PFSK-1 (cell line): ENCODE measurements around the gene MITF.

Source experiments
- FOXP2 ChIP-seq: optimal IDR thresholded peaks from 2 replicates; pipeline ENCODE3; 2011; ENCODE audit warnings: borderline replicate concordance, control low read depth, inconsistent platforms; ENCODE audit not compliant: insufficient read depth; ENCODE audit errors: extremely low read length, extremely low read depth
- POLR2AphosphoS5 ChIP-seq: IDR thresholded peaks from 2 replicates; pipeline ENCODE4 v1.6.1; 2012; ENCODE audit warnings: low read depth, mild to moderate bottlenecking, control low read depth, low read length, moderate library complexity
- SIN3A ChIP-seq: IDR thresholded peaks from 2 replicates; pipeline ENCODE4 v1.6.1; 2012; ENCODE audit warnings: mild to moderate bottlenecking, low read length, moderate library complexity, borderline replicate concordance; ENCODE audit not compliant: insufficient read depth
- TAF1 ChIP-seq: IDR thresholded peaks from 2 replicates; pipeline ENCODE4 v1.6.1; 2012; ENCODE audit warnings: low read length, control low read depth, borderline replicate concordance; ENCODE audit not compliant: insufficient read depth
- TF ChIP-seq, protein P1 (sequence below), 2 experiments: IDR thresholded peaks; 2 replicates each; pipeline versions ENCODE4 v1.6.1 to v1.8.0; 2011 to 2012; ENCODE audit warnings: low read depth in 2 of 2, low read length in 2 of 2, control low read depth in 1 of 2, inconsistent platforms in 1 of 2, mild to moderate bottlenecking in 1 of 2, moderate library complexity in 1 of 2; ENCODE audit not compliant: insufficient read depth in 1 of 2

DNA sequence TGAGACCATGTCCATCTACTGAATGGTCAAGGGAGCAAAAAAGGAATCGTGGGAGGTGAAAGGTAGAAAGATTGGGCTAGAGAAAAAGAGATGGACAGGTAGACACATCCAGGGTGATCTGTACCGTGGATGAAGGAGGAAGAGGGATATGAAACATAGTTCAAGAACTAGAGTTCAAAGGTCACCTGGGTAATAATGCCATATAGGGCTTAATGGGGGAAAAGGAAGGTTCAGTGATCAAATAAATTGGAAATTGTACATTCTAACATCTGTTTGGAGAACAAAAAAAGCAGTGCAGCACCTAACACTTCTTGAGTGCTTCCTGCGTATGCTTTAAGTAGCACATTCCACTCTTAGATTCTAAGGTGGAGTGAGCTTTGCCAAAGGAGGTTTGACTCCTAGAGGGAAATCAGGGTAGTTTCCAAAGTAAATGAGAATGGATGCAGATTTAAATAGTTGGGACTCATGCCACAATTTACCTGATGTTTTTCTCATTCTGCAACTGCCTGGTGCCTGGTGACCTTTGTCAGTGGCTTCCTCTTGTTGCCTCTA is 46.6 kb downstream of the MITF start:
- TF ChIP-seq TAF1 (no peak), SIN3A (no peak), POLR2AphosphoS5 (no peak), FOXP2 (no peak)
- TF ChIP-seq, protein P1, sequence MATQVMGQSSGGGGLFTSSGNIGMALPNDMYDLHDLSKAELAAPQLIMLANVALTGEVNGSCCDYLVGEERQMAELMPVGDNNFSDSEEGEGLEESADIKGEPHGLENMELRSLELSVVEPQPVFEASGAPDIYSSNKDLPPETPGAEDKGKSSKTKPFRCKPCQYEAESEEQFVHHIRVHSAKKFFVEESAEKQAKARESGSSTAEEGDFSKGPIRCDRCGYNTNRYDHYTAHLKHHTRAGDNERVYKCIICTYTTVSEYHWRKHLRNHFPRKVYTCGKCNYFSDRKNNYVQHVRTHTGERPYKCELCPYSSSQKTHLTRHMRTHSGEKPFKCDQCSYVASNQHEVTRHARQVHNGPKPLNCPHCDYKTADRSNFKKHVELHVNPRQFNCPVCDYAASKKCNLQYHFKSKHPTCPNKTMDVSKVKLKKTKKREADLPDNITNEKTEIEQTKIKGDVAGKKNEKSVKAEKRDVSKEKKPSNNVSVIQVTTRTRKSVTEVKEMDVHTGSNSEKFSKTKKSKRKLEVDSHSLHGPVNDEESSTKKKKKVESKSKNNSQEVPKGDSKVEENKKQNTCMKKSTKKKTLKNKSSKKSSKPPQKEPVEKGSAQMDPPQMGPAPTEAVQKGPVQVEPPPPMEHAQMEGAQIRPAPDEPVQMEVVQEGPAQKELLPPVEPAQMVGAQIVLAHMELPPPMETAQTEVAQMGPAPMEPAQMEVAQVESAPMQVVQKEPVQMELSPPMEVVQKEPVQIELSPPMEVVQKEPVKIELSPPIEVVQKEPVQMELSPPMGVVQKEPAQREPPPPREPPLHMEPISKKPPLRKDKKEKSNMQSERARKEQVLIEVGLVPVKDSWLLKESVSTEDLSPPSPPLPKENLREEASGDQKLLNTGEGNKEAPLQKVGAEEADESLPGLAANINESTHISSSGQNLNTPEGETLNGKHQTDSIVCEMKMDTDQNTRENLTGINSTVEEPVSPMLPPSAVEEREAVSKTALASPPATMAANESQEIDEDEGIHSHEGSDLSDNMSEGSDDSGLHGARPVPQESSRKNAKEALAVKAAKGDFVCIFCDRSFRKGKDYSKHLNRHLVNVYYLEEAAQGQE (IDR thresholded peaks at IDR 0.05; ENCODE audit: insufficient read depth in 1 of 2, low read depth in 2 of 2, low read length in 2 of 2), result no peak
